Thyroid gland (tissue), 4 donors: Measurements from ENCODE around the gene MPDU1.

ENCODE experiments used
- CTCF ChIP-seq, 6 experiments: fragments of 200-600 bp in 3 of 6; fragments of 450-650 bp in 3 of 6; sonication (generic) in 3 of 6; IDR thresholded peaks; one replicate each; pipeline ENCODE4 v1.5.1; 2016 to 2019; ENCODE audit warnings: antibody characterized with exemption in 6 of 6, mild to moderate bottlenecking in 2 of 6, inconsistent platforms in 1 of 6, moderate library complexity in 1 of 6
- POLR2A ChIP-seq, 2 donors: fragments of 450-650 bp; IDR thresholded peaks; one replicate each; pipeline ENCODE4 v1.6.1; 2017; ENCODE audit warnings: antibody characterized with exemption in 2 of 2, mild to moderate bottlenecking in 2 of 2, moderate library complexity in 1 of 2

- TF ChIP-seq CTCF (IDR thresholded peaks at IDR 0.05): no peak
- TF ChIP-seq POLR2A (IDR thresholded peaks at IDR 0.05): no peak
Observed at GRCh38 chr17:7577327-7578199, 6.1 kb upstream of the MPDU1 start.
